GM20000 (cell line): ENCODE measurements around the gene BPGM.
A peak's percentile ranks its signal among the peaks of the same experiment; 100 is the strongest.
"Not testable (repeated sequence)": the region's sequence is repeated elsewhere in the genome, so short reads cannot be mapped to it uniquely, and the experiment has no call there.

Experiments used
- DNase-seq: peaks from one replicate; pipeline ENCODE4 v3.0.0; 2012; ENCODE audit warnings: low spot score
- CTCF ChIP-seq: IDR thresholded peaks from 2 replicates; pipeline ENCODE4 v1.5.1; 2012; ENCODE audit warnings: mild to moderate bottlenecking, control low read depth; ENCODE audit errors: extremely low read depth, missing control alignments

Gene BPGM

DNA sequence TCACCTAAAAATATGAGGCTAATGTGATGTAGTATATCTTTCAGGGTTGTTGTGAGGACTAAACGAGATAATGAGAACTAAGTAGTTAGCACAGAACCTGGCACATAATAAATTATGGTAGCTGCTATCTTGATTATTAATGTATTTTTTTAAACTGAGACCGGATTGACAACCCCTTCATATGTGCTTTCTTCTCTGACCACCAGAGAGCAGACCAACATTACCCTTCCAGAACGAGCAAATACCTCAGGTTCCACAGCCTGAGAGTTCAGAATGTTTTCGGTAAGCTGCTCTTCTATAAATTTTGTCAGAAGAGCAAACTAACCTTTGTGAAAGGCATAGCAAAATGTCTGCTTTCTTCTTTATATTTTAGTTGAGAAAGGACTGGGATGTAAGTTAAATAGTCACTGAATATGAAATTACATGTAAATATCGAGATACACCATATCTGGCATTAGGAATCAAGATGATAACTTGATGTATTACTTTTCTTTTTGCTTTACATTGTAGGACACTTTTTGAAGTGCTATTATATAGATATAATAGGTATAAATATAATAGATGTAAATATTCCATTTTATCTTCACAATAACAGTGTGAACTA lies 13.6 kb upstream of the BPGM start:
- TF ChIP-seq CTCF, result peak; percentile 27
- DNase-seq, result peak; percentile 46

DNA sequence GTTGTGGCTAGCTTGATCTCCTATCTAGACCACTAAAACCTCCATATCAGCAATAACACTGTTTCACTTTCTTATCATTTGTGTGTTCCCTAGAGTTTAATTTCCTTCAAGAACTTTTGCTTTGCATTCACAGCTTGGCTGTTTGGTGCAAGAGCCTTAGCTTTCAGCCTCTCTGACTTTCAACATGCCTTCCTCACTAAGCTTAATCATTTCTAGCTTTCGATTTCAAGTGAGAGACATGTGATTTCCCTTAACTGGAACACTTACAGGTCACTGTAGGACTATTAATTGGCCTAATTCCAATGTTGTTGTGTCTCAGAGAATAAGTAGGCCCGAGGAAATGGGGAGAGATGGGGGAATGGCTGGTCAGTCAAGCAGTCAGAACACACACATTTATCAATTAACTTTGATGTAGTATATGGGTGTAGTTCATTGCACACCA lies 10.6 kb upstream of the BPGM start:
- no peak for DNase-seq
- no peak for TF ChIP-seq CTCF

GRCh38 chr7:134637441-134637840 lies 9.2 kb upstream of the BPGM start:
- no peak for TF ChIP-seq CTCF
- DNase-seq, result no peak

DNA sequence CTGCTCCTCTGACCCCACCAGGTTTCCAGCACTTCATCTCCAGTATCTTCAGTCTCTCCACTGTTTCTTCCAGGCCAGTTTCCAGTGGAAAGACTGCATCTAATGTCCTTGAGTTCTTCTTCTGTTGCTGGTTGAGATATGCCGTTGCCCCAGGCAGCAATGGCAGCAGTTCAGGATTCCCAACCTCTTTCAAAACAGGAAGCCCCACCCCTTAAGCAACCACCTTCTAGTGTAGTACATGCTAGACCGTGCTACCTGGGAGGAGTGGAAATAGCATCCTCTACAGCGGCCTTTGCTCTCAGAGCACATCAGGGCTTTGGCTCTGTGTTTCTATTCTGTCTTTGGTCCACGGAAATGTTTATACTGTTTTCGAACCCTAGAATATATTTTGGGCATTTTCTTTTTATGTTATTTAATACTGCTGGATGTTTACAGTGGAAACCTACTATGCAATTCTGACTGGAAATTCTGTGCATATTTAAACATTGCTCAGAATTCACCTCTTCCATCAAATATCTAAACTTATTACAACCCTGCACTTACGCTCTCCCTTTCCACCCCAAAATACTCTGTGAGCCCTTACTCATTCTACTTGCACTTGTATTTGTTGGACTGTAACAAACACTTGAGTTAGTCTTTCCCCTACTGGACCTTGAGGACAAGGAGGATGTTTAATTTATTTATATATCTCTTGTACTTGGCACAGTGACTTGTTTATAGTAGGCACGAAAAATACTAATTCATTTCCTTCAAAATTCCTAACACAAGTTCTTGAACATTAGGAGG lies 8.5 kb upstream of the BPGM start:
- TF ChIP-seq CTCF, result no peak

GRCh38 chr7:134639061-134639460 lies 7.6 kb upstream of the BPGM start:
- no peak for DNase-seq
- TF ChIP-seq CTCF, result no peak

More for the DNA sequence above, 8.5 kb upstream of the BPGM start:
- DNase-seq, result no peak

DNA sequence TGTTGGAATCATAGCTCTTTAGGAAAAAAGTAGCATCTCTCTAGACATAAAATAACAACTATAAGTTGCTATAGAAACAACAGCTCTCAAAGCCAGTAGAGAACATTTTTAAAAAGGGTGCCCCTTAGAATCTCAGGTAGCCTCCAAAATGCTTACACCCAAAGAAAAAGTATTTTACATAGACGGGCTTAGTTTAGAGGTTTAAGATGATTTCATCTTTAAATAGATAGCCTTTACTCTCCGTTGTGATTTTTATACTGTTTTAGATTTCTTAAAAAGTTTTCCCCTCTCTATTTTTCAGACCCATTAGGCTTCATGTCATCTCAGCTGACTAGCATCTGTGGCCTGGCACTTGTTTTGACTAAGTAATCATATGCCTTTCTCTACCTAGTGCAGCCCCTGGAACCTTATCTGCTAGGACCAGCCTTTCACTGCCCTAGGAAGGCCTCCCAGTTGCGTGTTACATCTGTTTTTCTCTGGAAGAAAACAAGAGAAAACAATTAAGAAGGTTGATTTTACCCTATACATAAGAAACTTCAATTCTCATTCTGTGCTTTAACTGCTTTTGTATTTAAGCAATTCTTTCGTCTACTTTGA lies 6.9 kb upstream of the BPGM start:
- TF ChIP-seq CTCF, result no peak
- no peak for DNase-seq

- no peak for DNase-seq
- TF ChIP-seq CTCF, result no peak
Measured at GRCh38 chr7:134640842-134641715, 5.6 kb upstream of the BPGM start.

- not testable (repeated sequence) for DNase-seq
Measured at GRCh38 chr7:134641981-134642380, 4.7 kb upstream of the BPGM start.
